Cardiac fibroblast (primary cell): ENCODE results near the gene FTCD.

Experiments used
- DNase-seq, 2 donors: peaks; one replicate each; pipeline versions ENCODE4 v3.0.0 to v3.0.0-alpha.2; 2010; ENCODE audit warnings: low read depth in 2 of 2
- H3K4me3 ChIP-seq, 2 donors: replicated peaks in 1 of 2; 1 replicate in 1 of 2; 2 replicates in 1 of 2; pipeline ENCODE4 v1.5.1; 2011; ENCODE audit warnings: low read depth in 2 of 2, low read length in 2 of 2, mild to moderate bottlenecking in 2 of 2, moderate library complexity in 1 of 2
- TF ChIP-seq, protein P1 (sequence below): IDR thresholded peaks from one replicate; pipeline ENCODE4 v1.5.1; 2011; ENCODE audit warnings: low read depth, mild to moderate bottlenecking, low read length, inconsistent platforms

Gene FTCD

DNA sequence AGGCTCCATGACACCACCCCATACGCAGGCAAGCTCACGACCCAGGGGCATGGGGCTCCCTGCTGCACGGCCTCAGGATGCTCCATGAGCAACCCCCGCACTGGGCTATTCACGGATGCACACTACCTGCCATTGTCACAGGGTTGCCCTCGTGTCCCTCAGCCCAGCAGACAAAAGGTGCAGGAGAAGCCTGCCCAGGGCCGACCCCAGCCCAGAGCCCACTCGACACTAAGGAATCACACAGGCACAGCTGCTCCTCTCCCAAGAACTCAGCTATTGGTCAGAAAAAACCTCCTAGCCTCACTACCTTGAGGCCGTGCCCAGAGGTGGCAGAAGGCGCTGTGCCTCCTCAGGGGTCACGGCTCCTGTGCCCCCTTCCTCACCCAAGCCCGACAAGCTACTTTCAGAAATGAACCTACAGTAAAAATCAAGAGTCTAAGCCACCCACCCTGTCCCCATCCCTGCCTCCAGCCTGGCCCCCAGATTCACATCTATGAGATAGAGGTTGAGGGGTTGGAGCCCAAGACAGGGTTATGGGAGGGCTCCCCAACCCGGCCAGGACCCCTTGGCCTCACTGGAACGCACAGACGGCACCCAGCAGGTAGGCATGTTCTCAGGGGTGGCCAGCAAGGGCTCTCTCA lies 35.2 kb upstream of the FTCD start:
- no peak for DNase-seq
- H3K4me3 ChIP-seq: no peak overlapping the region
- TF ChIP-seq, protein P1, sequence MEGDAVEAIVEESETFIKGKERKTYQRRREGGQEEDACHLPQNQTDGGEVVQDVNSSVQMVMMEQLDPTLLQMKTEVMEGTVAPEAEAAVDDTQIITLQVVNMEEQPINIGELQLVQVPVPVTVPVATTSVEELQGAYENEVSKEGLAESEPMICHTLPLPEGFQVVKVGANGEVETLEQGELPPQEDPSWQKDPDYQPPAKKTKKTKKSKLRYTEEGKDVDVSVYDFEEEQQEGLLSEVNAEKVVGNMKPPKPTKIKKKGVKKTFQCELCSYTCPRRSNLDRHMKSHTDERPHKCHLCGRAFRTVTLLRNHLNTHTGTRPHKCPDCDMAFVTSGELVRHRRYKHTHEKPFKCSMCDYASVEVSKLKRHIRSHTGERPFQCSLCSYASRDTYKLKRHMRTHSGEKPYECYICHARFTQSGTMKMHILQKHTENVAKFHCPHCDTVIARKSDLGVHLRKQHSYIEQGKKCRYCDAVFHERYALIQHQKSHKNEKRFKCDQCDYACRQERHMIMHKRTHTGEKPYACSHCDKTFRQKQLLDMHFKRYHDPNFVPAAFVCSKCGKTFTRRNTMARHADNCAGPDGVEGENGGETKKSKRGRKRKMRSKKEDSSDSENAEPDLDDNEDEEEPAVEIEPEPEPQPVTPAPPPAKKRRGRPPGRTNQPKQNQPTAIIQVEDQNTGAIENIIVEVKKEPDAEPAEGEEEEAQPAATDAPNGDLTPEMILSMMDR: no peak

GRCh38 chr21:46189959-46190490 lies 34.6 kb upstream of the FTCD start:
- no peak for DNase-seq
- TF ChIP-seq, protein P1: no peak
- H3K4me3 ChIP-seq: no peak overlapping the region

- TF ChIP-seq, protein P1: no peak
- H3K4me3 ChIP-seq: no peak overlapping the region
- DNase-seq: peak; percentile 56 to 74
Observed at GRCh38 chr21:46189213-46189958, 34.0 kb upstream of the FTCD start.

DNA sequence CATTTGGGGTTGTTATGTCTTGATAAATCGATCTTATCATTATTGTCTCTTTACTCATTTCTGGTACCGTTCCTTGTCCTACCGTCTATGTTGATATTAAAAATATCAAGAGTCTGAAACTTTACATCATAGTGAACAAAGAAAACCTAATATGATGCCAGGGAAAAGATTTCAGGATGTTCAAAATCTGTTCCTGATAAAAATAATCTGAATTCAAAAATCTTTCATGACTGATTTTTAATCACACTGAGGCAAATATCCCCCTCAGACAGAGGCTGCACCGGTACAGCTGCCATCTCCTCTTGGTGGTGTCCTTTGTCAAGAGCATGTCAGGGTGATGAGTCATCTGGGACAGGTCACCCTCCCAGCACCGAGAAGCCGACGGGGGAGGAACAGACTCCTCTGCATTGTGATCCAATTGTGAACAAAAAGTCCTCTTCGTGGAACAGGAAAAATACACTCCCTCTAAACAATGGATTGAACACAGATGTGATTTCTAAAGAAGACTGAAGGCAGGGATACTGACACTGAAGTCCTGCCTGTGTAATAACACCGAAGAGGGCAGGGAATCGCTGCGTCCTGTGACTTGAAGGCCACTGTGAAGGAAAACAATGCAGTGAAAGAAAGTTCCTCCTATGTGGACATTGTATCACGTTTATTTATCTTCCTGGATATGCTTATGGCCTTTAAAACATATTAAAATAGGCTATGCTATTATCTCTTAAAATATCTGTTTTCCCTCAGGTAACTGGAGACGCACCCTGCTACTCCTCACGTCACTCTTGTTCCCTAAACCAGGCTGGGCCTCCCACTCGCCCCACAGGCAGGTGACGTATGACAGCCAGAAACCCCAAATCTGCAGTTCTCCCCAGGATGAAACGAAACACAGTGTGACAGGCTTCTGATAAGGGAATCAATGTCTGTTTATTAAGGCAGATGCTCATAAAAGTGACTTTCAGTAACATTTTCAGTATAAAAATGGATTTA lies 33.1 kb upstream of the FTCD start:
- DNase-seq: peak; percentile 64 to 85
- H3K4me3 ChIP-seq: peak overlapping the region in 1 of 2 donors; percentile 3
- TF ChIP-seq, protein P1: no peak

DNA sequence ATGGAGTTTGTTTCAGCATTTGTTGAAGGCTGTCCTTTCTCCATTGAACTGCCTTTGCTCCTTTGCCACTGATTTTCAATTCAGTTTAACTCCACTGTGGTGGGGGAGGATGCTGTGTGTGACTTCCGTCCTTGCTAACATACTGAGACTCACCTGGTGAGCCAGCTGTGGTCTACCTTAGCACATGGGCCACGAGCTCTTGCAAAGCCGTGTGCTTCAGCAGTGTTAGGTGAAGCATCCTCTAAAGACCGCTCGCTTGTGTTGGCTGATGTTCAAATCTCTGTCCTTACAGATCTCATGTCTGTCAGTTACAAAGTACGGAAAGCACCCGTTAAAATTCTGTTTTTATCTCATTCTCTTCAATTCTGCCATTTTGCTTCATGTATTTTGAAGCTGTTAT lies 32.4 kb upstream of the FTCD start:
- no peak overlapping the region for H3K4me3 ChIP-seq
- TF ChIP-seq, protein P1: no peak
- DNase-seq: no peak

- DNase-seq: no peak
Observed at GRCh38 chr21:46187261-46187660, 31.9 kb upstream of the FTCD start.

More at GRCh38 chr21:46187261-46187660, 31.9 kb upstream of the FTCD start:
- TF ChIP-seq, protein P1: no peak
- no peak overlapping the region for H3K4me3 ChIP-seq
